ENCODE data around the gene PPP2R2C.
A peak's percentile ranks its signal among the peaks of the same experiment; 100 is the strongest.

Gene PPP2R2C

GRCh38 chr4:6494431-6495295 is 22.2 kb upstream of the PPP2R2C start:
- no peak for DNase-seq (ENCODE audit: low spot score)

GRCh38 chr4:6493658-6494304 is 21.4 kb upstream of the PPP2R2C start:
- no peak for DNase-seq (ENCODE audit: low spot score)

- no peak for DNase-seq (ENCODE audit: low spot score)
These were observed 20.6 kb upstream of the PPP2R2C start for GRCh38 chr4:6492861-6493657.

GRCh38 chr4:6492027-6492590 is 19.7 kb upstream of the PPP2R2C start:
- DNase-seq (ENCODE audit: low spot score) = no peak

- DNase-seq (ENCODE audit: low spot score) = no peak
These were observed 18.8 kb upstream of the PPP2R2C start for GRCh38 chr4:6491235-6491634.

- DNase-seq (ENCODE audit: low spot score) = no peak
These were observed 17.5 kb upstream of the PPP2R2C start for GRCh38 chr4:6489927-6490326.

GRCh38 chr4:6487466-6487865 is 15.1 kb upstream of the PPP2R2C start:
- no peak for DNase-seq (ENCODE audit: low spot score)

- DNase-seq (ENCODE audit: low spot score) = peak; percentile 26
These were observed 8.2 kb upstream of the PPP2R2C start for GRCh38 chr4:6480534-6481088.

- no peak for DNase-seq (ENCODE audit: low spot score)
These were observed 6.3 kb upstream of the PPP2R2C start for GRCh38 chr4:6478546-6479220.

GRCh38 chr4:6476893-6477292 is 4.5 kb upstream of the PPP2R2C start:
- DNase-seq (ENCODE audit: low spot score) = no peak

- no peak for DNase-seq (ENCODE audit: low spot score)
These were observed 3.1 kb upstream of the PPP2R2C start for GRCh38 chr4:6475492-6476020.

- no peak for DNase-seq (ENCODE audit: low spot score)
These were observed 2.5 kb upstream of the PPP2R2C start for GRCh38 chr4:6474705-6475457.

- peak; percentile 14 for DNase-seq (ENCODE audit: low spot score)
These were observed 1.7 kb upstream of the PPP2R2C start for GRCh38 chr4:6474053-6474568.

- no peak for DNase-seq (ENCODE audit: low spot score)
These were observed 1.0 kb upstream of the PPP2R2C start for GRCh38 chr4:6473264-6474052.

GRCh38 chr4:6472008-6472386 is 417 bp downstream of the PPP2R2C start:
- DNase-seq (ENCODE audit: low spot score) = no peak

- DNase-seq (ENCODE audit: low spot score) = no peak
These were observed 957 bp downstream of the PPP2R2C start for GRCh38 chr4:6471307-6472007.

GRCh38 chr4:6470502-6471306 is 1.7 kb downstream of the PPP2R2C start:
- DNase-seq (ENCODE audit: low spot score) = peak; percentile 30

Data from RKO (cell line).